GM12892 (cell line): ENCODE results near the gene ERGIC1.

ENCODE experiments used
- POLR2A ChIP-seq: IDR thresholded peaks from 2 replicates; pipeline ENCODE4 v1.6.1; 2011; ENCODE audit warnings: low read depth, low read length, control low read depth
- POLR2AphosphoS5 ChIP-seq: IDR thresholded peaks from 2 replicates; pipeline ENCODE4 v1.6.1; 2011; ENCODE audit warnings: low read depth, low read length, control low read depth
- TAF1 ChIP-seq: IDR thresholded peaks from 2 replicates; pipeline ENCODE4 v1.6.1; 2011; ENCODE audit warnings: low read depth, mild to moderate bottlenecking, control low read depth, low read length, borderline replicate concordance

- TF ChIP-seq POLR2A (no peak), POLR2AphosphoS5 (no peak), TAF1 (no peak)
Measured at GRCh38 chr5:172862165-172862801, 28.2 kb downstream of the ERGIC1 start.
